Ammon's horn (tissue), 1 donor: ENCODE measurements around the gene DLG2.
"Not testable (repeated sequence)": the region's sequence is repeated elsewhere in the genome, so short reads cannot be mapped to it uniquely, and the experiment has no call there.

Source experiments
- DNase-seq: peaks from one replicate; pipeline ENCODE4 v3.0.0-alpha.2; 2016; ENCODE audit warnings: low spot score

Gene DLG2

DNA sequence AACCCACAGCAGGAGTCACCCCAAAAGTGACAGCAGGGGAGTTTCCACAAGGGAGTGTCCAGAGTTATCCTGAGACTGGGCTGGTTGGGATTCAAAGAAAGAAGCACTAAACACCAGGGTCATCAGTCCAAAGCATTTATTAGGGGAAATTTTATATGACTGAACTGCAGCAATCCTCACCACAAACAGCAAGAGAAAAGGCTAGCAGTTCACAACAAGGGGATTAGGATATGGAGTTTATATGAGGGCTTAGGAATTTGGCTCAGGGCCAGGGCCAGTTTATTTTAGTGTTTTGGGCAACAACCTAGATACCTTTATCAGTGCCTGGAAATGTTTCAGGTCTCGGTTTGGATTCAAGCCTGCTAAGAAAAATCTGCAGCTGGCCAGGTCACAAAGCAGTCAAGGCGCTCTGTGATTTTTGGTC, 16.1 kb upstream of the DLG2 start:
- no peak for DNase-seq

DNA sequence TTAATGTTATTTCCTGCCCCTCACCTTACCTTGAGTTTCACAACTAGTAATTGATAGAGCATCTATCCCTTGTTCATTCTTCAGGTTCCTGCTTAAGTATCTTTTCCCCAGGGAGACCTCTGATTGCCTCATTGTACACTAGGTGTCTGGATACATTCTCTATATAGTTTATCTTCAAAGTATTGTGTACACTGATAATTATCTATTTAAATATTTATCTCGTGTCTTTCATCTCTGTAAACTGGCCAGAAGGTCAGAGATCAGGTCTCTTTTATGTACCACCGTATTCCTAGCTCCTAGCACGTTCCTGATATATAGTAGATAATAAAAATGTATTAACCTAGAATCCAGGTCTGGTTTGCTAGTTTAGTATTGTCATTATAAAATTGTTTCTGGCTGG, 7.6 kb upstream of the DLG2 start:
- no peak for DNase-seq

DNA sequence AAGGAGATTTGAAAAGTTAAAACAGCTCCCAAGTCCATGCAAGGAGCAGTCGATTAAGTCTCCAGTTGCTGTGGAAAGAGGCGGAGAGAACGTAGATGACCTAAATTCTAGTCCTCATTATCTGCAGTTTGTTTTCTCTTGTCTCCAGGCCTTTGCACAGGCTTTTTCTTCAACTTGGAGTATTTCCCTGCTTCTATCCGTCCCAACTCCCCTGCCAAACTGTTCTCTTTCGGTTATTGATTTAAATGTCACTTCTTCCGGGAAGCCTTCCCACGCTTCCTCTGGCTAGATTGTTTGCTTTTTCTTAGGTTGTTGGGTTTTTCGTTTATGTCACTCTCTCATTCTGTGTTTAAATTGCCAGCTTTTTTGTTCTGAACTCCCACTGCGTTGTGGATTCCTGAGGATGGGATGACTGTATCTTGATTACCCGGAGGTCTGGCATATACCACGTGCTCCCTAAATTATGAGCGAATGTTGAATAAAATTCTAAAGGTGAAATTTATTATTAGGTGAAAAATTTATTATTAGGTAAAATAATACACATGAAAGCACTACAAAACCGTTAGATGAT, 1.7 kb upstream of the DLG2 start:
- DNase-seq, result no peak

DNA sequence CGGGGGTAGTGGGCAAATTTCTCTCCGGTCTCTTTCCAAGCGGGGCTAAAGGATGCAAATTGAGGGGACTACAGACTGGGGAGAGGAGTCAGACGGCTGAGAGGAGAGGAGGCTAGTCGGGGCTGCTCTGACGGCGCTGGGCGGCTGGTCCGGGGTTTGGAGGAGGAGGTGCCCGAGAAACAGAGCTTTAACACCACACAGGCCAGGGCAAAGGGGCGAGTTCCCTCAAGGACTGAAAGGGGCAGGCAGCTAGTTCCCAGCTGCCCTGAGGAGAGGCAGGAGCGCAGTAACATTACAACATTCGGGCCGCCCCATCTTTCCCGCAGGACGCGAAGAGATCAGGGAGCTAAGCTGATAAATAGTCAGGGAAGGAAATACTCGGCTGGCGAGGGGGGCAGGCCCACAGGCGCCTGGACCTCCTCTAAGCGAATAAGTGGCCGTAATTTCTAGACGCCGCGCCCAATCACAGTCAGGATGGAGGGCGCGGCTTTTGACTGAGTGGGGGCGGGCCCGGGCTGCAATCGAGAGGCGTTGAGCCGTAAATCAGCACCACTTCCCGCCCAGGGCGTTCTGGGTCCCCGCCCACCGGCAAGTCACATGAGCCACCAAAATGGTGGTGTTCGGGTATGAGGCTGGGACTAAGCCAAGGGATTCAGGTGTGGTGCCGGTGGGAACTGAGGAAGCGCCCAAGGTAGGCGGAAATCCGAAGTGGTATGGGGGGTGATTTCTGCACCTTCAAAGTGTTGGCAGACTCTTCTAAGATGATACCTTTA, 1.0 kb upstream of the DLG2 start, which contains the start of gene TMEM126B:
Gene TMEM126B (plus strand): TSS at position 596 of the 773 bp plus-strand sequence. CDS start 15 bp downstream, at position 611.
- DNase-seq, result peak; percentile 99

DNA sequence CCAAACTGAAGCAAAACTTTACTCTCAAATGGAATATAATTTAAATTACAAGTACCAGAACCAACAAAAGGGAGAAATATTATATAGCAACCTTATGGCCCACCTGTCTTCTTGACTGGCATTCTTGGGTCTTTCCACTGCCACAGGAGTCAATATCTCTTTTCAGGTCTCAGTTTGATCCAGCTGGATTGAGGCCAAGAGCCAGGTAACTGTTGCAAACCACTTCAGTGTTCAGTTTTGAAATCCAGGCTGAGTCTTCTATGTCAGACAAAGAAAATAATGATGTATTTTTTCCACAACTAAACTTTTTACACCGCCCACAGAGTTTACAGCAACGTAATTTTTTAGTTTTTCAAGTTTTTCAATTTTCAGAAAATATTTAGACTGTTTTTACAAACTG, 648 bp downstream of the DLG2 start:
- DNase-seq, result no peak

DNA sequence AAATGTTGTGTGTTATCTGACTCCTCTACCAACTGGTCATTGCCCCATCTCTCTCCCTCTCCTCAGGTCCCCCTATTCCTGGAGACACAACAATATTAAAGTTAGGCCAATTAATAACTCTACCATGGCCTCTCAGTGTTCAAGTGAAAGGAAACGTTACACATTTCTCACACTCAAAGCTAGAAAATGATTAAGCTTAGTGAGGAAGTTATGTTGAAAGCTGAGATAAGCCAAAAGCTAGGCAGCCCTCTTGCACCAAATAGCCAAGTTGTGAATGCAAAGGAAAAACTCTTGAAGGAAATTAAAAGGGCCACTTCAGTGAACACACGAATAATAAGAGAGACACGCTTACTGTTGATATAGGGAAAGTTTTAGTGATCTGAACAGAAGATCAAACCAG, 6.9 kb downstream of the DLG2 start:
- no peak for DNase-seq

DNA sequence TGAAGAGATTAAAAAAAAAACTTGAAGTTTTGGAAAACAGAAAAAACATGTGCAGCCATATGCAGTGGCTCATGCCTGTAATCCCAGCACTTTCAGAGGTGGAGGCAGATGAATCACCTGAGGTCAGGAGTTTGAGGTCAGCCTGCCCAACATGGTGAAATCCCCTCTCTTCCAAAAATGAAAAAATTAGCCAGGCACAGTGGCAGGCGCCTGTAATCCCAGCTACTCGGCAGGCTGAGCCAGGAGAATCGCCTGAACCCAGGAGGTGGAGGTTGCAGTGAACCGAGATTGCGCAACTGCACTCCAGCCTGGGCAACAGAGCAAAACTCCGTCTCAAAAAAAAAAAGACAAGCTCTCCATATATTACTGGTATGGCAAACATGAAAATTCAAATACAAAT, 7.6 kb downstream of the DLG2 start:
- DNase-seq, result no peak

DNA sequence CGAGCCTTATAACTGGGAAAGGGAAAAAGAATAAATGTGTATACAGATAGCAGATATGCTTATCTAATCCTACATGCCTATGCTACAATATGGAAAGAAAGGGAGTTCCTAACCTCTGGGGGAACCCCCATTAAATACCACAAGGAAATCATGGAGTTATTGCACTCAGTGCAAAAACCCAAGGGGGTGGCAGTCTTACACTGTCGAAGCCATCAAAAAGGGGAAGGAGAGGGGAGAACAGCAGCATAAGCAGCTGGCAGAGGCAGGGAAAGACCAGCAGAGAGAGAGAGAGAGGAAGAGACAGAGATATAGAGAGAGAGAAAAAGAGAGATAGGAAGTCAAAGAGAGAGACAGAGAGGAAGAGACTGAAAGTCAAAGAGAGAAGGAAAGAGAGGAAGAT, 15.5 kb downstream of the DLG2 start:
- not testable (repeated sequence) for DNase-seq

DNA sequence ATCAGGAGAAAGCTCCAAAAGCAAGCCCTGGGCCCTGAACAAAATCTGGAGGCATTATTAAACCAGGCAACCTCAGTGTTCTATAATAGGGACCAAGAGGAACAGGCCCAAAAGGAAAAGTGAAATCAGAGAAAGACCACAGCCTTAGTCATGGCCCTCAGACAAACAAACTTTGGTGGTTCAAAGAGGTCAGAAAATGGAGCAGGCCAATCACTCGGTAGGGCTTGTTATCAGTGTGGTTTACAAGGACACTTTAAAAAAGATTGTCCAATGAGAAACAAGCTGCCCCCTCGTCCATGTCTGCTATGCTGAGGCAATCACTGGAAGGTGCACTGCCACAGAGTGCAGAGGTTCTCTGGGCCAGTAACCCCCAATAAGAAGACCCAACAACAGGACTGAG, 17.9 kb downstream of the DLG2 start:
- DNase-seq, result not testable (repeated sequence)

DNA sequence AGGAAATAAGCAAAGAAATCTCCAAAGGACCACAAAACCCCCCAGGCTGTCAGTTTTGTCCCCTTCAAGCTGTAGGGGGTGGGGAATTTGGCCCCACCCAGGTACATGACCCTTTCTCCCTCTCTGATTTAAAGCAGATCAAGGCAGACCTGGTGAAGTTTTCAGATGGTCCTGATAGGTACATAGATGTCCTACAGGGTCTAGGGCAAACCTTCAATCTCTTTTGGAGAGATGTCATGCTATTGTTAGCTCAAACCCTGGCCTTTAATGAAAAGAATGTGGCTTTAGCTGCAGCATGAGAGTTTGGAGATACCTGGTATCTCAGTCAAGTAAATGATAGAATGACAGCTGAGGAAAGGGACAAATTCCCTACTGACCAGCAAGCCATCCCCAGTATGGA, 18.5 kb downstream of the DLG2 start:
- not testable (repeated sequence) for DNase-seq

DNA sequence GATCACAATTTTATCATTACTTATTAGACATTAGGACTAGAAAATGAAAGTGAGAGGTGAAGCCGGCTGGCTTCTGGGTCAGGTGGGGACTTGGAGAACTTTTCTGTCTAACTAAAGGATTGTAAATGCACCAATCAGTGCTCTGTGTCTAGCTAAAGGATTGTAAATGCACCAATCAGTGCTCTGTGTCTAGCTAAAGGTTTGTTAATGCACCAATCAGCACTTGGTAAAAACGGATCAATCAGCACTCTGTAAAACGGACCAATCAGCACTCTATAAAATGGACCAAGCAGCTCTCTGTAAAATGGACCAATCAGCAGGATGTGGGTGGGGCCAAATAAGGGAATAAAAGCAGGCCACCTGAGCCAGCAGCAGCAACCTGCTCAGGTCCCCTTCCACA, 20.9 kb downstream of the DLG2 start:
- not testable (repeated sequence) for DNase-seq

DNA sequence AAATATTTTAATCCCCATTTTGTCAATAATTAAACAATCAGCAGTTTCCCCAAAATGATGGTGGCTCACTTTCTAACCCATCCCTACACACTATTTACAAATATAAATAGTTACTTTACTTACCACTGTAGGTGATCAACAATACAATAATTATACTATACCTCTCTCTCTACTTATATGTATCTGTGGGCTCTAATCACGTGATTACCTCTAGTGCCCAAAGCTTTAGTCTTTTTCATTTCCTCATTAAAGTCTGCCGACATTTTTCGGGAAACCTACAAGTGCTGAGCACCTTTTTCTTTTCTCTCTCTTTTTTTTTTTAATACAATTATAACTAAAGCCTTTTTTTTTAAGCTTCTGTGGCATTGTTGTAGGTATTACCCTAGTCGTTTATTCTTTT, 23.9 kb downstream of the DLG2 start:
- DNase-seq, result no peak

DNA sequence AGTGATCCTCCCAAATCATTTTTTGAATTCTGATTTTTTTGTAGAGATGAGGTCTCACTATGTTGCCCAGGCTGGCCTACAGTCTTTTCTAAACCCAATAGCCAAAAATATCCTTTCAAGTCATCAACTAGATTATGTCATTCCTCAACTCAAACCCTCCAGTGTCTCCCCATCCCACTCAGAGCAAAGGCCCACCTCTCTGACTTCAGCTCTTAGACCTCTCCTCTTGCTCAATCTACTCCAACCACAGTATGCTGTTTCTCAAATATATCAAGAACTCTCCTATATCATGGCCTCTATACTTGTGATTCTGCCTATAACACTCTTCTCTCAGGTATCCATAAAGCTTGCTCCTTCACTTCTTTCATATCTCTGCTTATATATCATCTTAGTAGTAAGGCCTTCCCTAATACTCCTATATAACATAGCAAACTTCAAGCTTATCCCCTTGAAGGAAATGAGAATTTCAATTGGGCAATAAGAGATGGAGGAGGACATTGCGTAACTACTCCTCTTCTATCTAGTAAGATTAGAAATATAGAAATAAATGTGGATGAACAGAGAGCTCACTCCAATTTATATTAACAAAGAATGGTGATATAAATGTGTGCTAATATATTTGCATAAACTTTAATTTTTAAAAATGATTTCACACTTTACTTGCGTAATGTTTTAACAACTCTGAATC, 24.5 kb downstream of the DLG2 start:
- no peak for DNase-seq

DNA sequence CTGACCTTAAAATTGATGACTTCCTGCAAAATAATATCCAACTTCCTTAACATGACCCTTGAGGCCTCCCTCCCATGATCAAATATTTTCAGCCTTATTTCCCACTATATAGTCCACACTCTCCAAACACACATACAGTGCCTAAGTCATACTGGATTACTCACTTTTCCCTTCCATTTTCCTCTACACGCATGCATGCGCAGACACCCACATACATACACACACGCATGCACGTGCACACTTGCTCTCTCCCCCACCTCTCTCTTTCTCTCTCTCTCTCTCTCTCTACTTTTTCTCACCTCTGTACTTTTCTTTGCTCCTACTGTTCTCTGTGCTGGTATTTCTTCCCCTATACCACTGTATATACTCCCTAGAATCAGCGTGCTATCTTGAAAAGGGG, 28.1 kb downstream of the DLG2 start:
- DNase-seq, result no peak

DNA sequence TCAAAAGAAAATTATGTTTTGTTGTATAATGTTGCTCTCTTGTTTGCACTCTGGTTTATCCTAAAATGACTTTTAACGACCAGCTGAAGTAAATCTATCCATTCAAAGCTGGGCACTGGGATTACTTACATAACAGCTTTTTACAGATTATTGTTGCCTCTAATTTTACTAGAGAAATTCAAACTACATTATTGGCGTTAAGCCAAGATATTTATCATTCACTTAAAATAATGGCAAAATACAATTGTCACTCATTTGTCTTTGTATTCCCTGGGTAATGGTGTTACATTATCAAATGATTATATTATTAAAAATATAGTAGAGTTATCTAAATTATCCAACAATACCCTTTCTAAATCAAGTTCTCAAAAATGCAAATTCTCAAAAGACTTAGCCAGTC, 30.3 kb downstream of the DLG2 start:
- DNase-seq, result no peak

DNA sequence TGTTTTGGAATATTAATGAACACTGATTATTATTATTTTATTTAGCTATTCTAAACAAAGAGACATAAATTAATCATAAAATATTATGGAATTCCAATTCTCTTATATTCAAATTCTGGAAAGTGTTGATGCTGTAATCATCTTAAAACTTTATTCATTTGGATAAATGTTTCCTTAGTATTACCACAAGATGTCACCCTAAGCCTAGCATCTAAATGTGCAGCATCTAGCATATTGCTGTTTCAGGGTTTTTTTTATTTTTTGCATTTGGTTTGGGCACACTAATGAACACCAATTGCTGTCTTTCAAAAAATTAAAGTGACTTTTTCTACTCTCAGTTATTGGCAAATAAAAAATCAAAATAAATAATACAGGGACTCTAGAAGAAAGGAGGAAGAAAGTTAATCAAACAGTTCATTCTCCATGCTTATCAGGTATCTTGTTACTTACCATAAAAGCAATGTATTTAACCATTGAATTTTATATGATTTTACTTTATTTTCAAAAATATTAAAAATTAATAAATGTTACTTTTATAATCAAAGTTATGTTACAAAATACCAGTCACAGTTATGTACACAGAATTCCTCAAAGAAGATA, 31.8 kb downstream of the DLG2 start:
- DNase-seq, result peak; percentile 58

DNA sequence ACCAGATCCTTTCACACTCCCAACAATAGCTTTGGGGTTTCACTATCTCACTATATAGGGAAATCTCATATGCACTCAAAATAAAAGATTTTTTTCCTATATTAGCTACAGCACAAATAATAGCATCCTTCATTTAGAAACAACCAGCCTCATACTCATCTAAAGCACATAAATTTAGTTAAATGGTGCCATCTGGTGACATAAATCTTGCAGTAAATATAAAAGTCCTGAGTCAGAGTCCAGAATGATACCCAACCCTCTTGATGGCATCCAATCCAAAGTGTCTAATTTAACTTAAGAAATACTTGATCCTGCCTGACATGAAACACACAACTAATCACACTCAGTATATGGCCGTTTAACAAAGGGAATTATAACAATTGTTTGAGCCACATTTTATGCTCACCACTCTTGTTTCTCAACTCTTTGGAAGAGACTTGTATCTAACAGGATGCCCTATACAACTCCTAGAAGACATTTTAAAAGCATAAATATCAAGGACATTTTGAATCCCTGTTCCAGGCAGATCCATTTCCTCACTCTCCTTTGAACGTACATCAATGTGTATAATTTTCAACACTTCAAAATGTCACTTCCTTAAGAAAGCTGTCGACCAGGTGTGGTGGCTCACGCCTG, 36.2 kb downstream of the DLG2 start:
- DNase-seq, result peak; percentile 24

DNA sequence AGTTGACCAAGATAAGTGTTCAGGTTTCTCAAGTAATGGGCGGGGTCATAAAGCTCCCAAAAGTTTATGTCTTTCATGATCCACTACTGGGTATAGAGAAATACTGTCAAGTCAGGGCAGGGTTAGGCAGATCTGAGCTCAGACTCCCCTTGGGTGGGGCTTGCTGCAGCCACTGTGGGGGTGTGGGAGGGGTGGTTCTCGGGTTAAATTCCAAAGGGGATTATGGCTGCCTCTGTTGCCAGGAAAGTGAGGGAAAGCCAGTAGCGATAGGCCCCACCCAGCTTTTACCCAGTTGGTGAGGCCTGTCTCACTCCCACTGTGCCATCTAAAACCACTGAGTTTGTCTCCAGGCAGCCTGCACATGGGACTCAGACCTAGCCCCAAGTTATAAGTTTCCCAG, 37.8 kb downstream of the DLG2 start:
- DNase-seq, result no peak

DNA sequence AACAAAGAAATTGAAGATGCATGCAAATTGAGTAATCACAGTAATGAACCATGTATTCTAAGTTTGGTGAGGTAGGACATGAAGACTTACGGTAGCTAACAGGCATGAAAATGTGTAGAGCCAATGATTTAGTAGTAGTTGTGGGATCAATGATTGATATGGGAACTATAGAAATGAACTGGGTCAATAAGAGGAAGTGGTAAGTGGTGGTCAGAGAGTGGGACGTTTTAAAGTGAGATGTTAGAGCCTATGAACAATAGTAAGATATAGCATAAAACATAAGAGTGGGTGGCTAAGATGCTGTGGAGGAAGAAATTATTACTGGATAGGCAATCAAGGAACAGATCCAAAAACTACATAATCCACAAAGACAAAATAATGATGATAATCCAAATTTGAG, 45.0 kb downstream of the DLG2 start:
- no peak for DNase-seq

DNA sequence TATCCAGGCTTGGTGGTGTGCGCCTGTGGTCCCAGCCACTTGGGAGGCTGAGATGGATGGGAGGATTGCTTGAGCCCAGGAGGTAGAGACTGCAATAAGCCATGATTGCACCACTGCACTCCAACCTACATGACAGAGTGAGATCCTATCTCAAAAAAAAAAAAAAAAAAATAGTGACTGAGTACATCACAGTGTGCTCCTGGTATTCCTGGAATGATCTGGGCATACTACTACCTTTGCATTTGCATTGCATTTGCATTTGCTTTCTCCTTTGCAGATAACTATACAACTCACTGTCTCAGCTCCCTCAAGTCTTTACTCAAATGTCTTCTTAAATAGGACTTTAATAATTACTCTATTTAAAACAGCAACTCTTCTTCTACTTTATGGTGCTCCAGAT, 51.8 kb downstream of the DLG2 start:
- no peak for DNase-seq

DNA sequence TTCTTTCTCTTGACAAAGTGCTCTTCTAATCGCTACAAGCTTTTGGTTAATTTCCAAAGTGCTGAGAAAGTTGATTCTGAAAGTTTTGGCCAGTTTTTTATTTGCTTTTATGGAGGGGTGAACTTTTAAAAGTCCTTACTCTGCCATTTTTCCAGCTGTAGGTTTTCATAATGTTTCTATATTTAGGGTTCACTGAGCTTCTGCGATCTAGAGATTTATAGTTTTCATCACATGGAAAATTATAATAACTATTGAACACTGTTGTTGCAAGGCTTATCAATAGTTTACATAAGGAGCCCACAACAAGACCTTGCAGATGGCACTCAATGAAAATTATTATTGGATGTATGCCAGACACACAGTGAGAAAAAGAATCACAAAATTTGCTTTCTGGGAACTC, 55.1 kb downstream of the DLG2 start:
- no peak for DNase-seq

DNA sequence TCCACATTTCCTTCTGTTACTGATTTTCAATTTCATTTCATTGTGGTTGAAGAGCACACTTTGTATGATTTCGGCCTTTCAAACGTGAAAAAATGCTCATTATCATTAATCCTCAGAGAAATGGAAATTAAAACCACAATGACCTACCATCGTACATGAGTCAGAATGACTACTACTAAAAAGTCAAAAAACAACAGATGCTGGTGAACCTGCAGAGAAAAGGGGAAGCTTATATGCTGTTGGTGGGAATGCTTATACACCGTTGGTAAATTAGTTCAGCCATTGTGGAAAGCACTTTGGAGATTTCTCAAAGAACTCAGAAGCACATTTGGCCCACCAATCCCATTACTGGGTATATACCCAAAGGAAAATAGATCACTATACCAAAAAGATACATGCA, 57.6 kb downstream of the DLG2 start:
- no peak for DNase-seq
